ENCODE results near the gene RNASE9. TPM values are rescaled to one million over a fixed set of nuclear protein-coding genes. Genes with fewer than 3 reads are reported as not detected.

RNASE9 gene
- total and polyA plus RNA-seq, 2 experiments from 2014 or later: 0.24 TPM; not detected in 1

- H3K4me1 ChIP-seq (ENCODE audit: insufficient read depth): peaks cover 26% of the 10 kb centered on the region
- no peaks in the 10 kb centered on the region; the same call in 1 of the 2 replicates for H3F3A ChIP-seq (replicated peaks; ENCODE audit: low read depth)
- Mint-ChIP-seq H3K27me3 (ENCODE audit: insufficient read depth, low read depth, poor library complexity) (no peaks in the 10 kb centered on the region), H3K27ac (no peak overlapping the region), H3K9me3 (no peaks in the 10 kb centered on the region), H3K4me1 (peaks cover 11% of the 10 kb centered on the region), H3K4me3 (no peak overlapping the region), H3K36me3 (ENCODE audit: low read depth) (no peaks in the 10 kb centered on the region)
- H4K20me1 ChIP-seq (replicated peaks; ENCODE audit: insufficient read depth): no peaks in the 10 kb centered on the region
- H2AFZ ChIP-seq: peak overlapping the region; percentile 14; the same call in 1 of the 2 replicates
- TF ChIP-seq EZH2phosphoT487 (IDR thresholded peaks at IDR 0.05; ENCODE audit: unreplicated experiment): no peak
- no peak for TF ChIP-seq EZH2 (IDR thresholded peaks at IDR 0.05; ENCODE audit: low read depth, unreplicated experiment)
- no peak for TF ChIP-seq ZNF114 (CRISPR knock-in tag; IDR thresholded peaks at IDR 0.05)
- TF ChIP-seq ZNF331 (CRISPR knock-in tag; IDR thresholded peaks at IDR 0.05; ENCODE audit: low read depth): no peak
- no peak for TF ChIP-seq NANOG (IDR thresholded peaks at IDR 0.05; ENCODE audit: borderline replicate concordance)
- TF ChIP-seq STAT1 (IDR thresholded peaks at IDR 0.05; ENCODE audit: unreplicated experiment): no peak
- TF ChIP-seq CTCF (conservative IDR thresholded peaks at IDR 0.05; ENCODE audit: low read depth in 2 of 2): peak; percentile 81 to 99
- TF ChIP-seq CREB1 (CRISPR knock-in tag; IDR thresholded peaks at IDR 0.05; ENCODE audit: low read depth): peak; percentile 61; the same call in 1 of the 2 replicates
- no peak for TF ChIP-seq JUNB (IDR thresholded peaks at IDR 0.05; ENCODE audit: unreplicated experiment)
- TF ChIP-seq, protein P1, sequence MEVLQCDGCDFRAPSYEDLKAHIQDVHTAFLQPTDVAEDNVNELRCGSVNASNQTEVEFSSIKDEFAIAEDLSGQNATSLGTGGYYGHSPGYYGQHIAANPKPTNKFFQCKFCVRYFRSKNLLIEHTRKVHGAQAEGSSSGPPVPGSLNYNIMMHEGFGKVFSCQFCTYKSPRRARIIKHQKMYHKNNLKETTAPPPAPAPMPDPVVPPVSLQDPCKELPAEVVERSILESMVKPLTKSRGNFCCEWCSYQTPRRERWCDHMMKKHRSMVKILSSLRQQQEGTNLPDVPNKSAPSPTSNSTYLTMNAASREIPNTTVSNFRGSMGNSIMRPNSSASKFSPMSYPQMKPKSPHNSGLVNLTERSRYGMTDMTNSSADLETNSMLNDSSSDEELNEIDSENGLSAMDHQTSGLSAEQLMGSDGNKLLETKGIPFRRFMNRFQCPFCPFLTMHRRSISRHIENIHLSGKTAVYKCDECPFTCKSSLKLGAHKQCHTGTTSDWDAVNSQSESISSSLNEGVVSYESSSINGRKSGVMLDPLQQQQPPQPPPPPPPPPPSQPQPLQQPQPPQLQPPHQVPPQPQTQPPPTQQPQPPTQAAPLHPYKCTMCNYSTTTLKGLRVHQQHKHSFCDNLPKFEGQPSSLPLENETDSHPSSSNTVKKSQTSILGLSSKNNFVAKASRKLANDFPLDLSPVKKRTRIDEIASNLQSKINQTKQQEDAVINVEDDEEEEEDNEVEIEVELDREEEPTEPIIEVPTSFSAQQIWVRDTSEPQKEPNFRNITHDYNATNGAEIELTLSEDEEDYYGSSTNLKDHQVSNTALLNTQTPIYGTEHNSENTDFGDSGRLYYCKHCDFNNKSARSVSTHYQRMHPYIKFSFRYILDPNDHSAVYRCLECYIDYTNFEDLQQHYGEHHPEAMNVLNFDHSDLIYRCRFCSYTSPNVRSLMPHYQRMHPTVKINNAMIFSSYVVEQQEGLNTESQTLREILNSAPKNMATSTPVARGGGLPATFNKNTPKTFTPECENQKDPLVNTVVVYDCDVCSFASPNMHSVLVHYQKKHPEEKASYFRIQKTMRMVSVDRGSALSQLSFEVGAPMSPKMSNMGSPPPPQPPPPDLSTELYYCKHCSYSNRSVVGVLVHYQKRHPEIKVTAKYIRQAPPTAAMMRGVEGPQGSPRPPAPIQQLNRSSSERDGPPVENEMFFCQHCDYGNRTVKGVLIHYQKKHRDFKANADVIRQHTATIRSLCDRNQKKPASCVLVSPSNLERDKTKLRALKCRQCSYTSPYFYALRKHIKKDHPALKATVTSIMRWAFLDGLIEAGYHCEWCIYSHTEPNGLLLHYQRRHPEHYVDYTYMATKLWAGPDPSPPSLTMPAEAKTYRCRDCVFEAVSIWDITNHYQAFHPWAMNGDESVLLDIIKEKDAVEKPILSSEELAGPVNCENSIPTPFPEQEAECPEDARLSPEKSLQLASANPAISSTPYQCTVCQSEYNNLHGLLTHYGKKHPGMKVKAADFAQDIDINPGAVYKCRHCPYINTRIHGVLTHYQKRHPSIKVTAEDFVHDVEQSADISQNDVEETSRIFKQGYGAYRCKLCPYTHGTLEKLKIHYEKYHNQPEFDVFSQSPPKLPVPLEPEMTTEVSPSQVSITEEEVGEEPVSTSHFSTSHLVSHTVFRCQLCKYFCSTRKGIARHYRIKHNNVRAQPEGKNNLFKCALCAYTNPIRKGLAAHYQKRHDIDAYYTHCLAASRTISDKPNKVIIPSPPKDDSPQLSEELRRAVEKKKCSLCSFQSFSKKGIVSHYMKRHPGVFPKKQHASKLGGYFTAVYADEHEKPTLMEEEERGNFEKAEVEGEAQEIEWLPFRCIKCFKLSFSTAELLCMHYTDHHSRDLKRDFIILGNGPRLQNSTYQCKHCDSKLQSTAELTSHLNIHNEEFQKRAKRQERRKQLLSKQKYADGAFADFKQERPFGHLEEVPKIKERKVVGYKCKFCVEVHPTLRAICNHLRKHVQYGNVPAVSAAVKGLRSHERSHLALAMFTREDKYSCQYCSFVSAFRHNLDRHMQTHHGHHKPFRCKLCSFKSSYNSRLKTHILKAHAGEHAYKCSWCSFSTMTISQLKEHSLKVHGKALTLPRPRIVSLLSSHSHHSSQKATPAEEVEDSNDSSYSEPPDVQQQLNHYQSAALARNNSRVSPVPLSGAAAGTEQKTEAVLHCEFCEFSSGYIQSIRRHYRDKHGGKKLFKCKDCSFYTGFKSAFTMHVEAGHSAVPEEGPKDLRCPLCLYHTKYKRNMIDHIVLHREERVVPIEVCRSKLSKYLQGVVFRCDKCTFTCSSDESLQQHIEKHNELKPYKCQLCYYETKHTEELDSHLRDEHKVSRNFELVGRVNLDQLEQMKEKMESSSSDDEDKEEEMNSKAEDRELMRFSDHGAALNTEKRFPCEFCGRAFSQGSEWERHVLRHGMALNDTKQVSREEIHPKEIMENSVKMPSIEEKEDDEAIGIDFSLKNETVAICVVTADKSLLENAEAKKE (CRISPR knock-in tag; IDR thresholded peaks at IDR 0.05): no peak
- no peak for TF ChIP-seq POLR2AphosphoS5 (IDR thresholded peaks at IDR 0.05; ENCODE audit: low read depth)
- ATAC-seq (peak; percentile 12), DNase-seq (ENCODE audit: low spot score) (peak; percentile 92)
- peak overlapping the region; percentile 79 for H3K4me2 ChIP-seq
- H3K27ac ChIP-seq (ENCODE audit: low read depth): no peak overlapping the region
- H3K9me2 ChIP-seq (ENCODE audit: insufficient read depth): peaks cover 6% of the 10 kb centered on the region; the same call in 1 of the 2 replicates
- no peaks in the 10 kb centered on the region for H3K36me3 ChIP-seq (ENCODE audit: insufficient read depth)
- H3K79me2 ChIP-seq (replicated peaks; ENCODE audit: insufficient read depth): no peaks in the 10 kb centered on the region
- peak overlapping the region; percentile 77 for H3K4me3 ChIP-seq
- H3K27me3 ChIP-seq (ENCODE audit: insufficient read depth): peaks cover 11% of the 10 kb centered on the region; the same call in 1 of the 2 replicates
Measured at GRCh38 chr14:20609215-20610001, 48.6 kb upstream of the RNASE9 start.

Data from GM23338 (cell line).